ENCODE data around the gene HEMK1.

Gene HEMK1

DNA sequence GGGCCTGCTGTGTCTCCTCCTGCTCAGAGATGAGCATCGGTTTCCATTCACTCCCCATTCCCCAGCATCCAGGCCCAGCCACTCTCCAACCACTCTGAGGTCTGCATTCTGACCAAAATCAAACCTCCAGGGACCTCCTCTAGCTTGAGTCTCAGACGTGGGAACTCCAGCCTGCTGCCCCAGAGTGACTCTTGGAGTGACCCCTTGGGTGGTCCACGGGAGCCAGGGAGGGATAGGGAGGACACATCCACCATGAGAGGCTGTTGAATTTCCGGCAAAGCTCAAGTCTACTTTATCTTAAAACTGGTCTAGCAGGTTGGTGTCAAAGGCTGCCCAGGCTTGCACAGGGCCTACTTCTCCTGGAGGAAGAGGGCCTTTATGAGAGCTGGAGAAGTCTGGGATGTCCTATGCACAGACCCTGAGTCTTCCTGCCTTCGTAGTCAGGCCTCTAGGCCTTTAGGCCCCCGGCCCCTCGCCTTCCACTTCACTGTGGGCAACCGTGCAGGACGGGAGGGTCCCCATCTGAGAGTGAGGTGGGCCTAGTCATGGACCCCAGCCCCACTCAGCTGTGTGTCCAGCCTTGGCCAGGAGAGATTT is 33.4 kb downstream of the HEMK1 start:
- no peak for DNase-seq (ENCODE audit: low spot score)

GRCh38 chr3:50603261-50604109 is 34.2 kb downstream of the HEMK1 start:
- DNase-seq (ENCODE audit: low spot score): no peak

DNA sequence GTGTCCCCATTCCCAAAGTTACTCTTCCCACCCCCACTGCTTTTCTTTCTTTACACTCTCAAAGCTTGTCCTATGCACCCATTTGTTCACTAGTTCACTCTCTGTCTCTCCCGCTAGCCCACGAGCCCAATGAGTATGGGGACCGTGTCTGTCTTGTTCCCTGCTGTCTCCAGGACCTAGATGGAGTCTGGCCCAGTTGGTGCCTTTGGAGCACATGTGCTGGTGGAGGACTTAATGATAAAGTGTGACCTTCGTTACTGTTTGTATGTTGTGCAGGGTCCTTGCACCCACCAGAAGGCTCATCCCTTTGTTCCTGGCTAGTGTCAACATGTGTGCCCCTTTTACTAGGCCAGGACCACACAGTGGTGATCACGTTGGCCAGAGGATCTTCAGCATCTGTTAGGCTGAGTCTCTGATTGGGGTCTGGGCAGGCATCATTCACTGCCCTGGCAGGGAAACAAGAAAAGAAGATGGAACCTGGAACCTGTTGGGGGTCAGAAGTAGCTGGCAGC is 34.8 kb downstream of the HEMK1 start:
- DNase-seq (ENCODE audit: low spot score): no peak

DNA sequence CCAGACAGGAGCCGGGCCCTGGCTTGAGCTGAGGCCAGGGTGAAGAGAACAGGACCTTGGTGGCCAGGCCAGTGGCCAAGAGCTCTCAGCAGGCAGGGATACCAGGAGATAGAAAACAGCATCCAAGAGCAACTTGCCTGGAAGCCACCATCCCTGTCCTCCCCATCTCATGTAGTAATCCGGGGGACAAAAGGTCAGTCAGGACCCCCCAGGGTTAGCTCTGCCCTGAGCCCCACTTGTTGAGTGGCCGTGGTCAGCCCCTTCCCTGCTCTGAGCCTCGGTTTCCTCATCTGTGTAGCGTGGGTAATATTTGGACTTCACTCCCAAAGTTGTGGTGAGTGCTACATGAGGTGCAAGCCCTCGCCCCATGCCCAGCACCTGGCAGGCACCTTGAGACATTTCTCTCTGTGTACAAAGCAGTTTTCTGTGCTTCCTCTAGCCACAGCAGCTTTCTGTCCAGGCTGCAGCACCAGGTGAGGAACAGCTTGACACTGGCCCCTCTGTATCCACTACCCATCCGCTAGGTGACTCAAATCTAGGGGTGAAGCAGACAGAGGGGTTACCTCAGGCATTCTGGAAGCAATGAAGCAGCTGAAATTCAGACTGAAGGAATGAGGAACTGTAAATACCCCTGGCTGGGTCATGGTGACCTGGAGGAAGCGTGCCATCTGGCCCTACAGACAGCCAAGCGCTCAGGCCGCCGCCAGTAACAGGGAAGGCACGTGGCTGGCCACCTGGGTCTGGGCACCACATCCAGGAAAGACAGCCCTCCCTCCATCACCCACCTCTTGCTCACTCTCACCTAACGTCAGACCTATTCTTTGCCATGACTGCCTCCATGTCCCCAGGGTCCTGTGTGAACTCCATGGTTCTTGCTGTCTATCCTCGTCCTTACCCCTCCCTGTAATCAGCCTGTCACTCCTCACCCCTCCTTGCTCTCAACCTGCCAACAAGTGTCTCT is 35.6 kb downstream of the HEMK1 start:
- no peak for DNase-seq (ENCODE audit: low spot score)

- no peak for DNase-seq (ENCODE audit: low spot score)
Measured at GRCh38 chr3:50605901-50606326, 36.6 kb downstream of the HEMK1 start.

GRCh38 chr3:50606596-50606995 is 37.3 kb downstream of the HEMK1 start:
- no peak for DNase-seq (ENCODE audit: low spot score)

GRCh38 chr3:50607271-50608091 is 38.2 kb downstream of the HEMK1 start:
- DNase-seq (ENCODE audit: low spot score): no peak

DNA sequence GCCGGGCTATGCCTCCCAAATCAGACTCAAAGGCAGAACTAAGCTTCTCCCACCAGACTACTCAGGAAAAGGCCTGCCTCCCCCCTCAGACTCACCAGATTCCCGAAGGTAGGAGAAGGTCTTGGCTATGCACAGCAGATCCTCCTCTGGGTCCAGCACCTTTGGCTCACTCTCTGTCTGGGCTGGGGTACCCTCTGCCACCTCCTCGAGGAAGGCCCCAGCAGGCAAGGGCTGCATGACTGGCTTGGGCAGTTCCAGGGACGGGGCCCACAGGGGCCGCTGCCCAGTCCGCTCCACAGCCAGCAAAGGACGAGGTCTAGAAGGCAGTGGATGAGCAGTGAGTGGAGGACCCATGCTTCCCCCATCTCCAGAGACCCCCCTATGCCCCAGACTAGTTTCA is 39.0 kb downstream of the HEMK1 start:
- DNase-seq (ENCODE audit: low spot score): no peak

DNA sequence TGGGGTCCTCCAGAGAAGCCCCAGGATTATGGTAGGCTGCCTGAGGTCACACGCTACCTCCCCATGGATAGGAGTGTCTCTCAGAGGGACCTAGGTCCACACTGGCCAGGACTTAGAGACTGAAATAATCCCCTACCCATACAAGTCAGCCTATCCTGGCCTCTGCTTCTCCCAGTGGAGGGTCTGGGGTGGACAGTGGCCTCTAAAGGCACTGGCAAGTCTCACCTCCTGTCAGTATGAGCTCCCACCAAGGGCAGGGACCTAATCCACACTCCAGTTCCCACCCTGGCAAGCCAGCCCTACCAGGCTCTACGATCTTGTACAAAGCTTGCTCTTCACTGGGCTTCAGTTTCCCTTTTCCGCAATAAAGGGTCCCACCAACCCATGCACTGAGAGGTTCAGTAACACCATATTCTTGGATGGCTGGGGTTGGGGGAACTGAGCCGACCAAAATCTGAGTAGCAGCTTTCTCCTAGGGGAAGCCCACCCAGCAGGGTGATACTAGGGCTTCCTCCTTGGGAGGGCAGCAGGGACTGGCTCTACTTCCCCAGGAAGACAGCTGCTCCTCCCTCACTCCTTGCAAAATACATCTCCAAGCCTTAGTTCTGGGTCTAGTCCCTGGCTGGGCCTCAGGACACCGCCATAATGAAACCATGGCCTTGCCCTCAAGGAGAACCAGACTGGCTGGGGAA is 39.9 kb downstream of the HEMK1 start:
- DNase-seq (ENCODE audit: low spot score): no peak

GRCh38 chr3:50609763-50610085 is 40.4 kb downstream of the HEMK1 start:
- DNase-seq (ENCODE audit: low spot score): no peak

GRCh38 chr3:50610181-50610971 is 41.1 kb downstream of the HEMK1 start:
- DNase-seq (ENCODE audit: low spot score): no peak

- DNase-seq (ENCODE audit: low spot score): no peak
Measured at GRCh38 chr3:50610992-50611463, 41.7 kb downstream of the HEMK1 start.

- DNase-seq (ENCODE audit: low spot score): peak; percentile 75
Measured at GRCh38 chr3:50611464-50612233, 42.3 kb downstream of the HEMK1 start, which contains the start of gene CISH. Gene CISH, minus strand, starts transcription at chr3:50611774. Its CDS starts 124 bp downstream, at chr3:50611650.

- DNase-seq (ENCODE audit: low spot score): no peak
Measured at GRCh38 chr3:50612234-50612882, 43.0 kb downstream of the HEMK1 start.

GRCh38 chr3:50612970-50613846 is 43.9 kb downstream of the HEMK1 start:
- no peak for DNase-seq (ENCODE audit: low spot score)

DNA sequence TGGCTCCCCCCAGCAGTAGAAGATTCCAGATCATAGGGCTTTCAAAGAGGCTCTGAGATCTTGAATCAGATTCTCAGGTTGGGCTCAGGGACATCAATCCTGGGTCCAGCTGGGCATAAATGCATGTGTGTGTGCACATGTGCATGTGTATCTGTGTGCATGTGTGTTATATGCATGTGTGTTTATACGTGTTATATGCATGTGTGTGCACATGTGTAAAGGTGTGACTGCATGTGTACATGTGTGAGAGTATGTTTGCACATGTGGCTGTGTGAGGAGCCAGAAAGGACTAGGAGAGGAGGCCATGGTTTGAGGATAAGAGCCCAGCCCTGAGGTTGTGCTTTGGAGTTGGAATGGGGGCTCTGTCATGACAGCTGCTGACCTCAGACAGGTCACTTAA is 45.9 kb downstream of the HEMK1 start:
- no peak for DNase-seq (ENCODE audit: low spot score)

DNA sequence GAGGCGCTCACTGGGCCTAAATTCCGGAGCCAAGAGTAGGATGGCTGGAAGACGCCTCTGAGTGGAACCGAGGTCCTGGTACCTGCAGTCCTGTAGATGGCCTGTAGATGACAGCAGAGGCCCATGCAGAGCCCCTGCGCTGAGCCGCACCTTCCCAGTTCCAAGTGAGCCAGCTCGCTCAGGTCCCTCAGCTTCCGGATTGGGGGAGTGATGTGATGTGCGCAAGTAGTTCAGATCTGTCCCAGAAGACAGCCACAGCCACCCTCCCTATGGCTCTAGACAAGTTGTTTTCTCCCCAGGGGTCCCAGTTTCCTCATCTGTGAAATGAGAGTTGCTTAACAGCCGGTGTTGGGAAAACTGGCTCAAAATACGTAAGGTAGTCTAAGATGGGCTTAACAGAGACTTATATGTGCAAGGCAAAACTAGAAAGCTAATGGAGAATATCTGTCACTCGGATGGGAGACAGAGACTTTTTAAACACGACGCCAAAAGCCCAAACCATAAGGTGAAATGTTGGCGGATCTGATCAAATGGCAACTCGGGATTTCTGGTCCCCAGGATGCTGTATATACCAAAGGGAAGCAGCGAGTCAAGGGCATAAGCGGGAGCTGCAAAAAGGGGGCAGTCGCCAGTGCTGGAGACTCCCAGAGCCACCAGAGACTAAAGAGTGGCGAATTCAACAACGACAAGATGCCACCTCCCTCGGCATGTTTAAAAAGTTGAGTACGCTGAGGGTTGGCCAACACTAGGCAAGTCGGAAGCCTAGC is 46.9 kb downstream of the HEMK1 start:
- DNase-seq (ENCODE audit: low spot score): peak; percentile 84

Data from pons (tissue), 1 donor.